GM18526 (cell line): ENCODE measurements around the gene EEF2KMT.

Source experiments
- POLR2A ChIP-seq: IDR thresholded peaks from 3 replicates; pipeline ENCODE4 v1.6.1; 2011; ENCODE audit not compliant: insufficient read length; ENCODE audit errors: extremely low read depth

EEF2KMT gene

DNA sequence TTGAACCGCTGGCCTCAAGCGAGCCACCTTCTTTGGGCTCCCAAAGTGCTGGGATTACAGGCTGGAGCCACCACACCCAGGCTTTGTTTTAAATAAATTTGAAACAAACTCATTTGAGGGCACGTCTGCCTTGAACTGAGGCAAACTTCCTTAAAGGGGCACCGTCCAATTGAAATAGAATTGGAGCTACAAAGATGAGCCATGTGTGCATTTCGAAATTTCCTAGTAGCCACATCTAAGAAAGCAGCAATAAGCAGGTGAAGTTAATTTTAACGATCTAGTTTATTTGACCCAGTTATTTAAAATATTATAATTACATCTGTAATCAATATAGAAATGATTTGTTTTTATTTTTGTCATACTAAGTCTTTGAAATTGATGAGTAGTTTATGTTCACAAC, 31.1 kb downstream of the EEF2KMT start:
- no peak for TF ChIP-seq POLR2A

DNA sequence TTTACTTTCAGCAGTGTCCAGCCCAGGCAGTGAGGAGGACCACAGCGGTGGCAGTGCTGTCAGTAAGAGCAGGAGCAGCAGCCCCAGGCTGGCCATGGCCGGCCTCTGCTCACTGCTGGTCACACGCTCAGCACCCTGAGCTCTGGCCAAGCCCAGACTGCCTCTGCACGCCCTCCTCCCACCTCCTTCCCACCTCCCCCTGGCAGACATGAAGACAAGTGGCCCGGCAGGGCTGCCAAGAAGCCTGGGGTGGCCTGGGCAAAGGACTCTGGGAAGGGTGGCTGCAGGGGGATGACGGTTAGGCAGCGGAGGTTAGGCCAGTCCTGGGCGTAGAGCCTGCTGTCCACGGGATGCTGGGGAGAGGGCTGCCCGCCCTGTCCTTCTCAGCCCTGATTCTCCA, 31.8 kb downstream of the EEF2KMT start, which contains the start of gene C16orf89:
TSS of gene C16orf89 (minus strand) at position 144 of the 400 bp plus-strand sequence. CDS start at position 96, 48 bp downstream.
- no peak for TF ChIP-seq POLR2A

DNA sequence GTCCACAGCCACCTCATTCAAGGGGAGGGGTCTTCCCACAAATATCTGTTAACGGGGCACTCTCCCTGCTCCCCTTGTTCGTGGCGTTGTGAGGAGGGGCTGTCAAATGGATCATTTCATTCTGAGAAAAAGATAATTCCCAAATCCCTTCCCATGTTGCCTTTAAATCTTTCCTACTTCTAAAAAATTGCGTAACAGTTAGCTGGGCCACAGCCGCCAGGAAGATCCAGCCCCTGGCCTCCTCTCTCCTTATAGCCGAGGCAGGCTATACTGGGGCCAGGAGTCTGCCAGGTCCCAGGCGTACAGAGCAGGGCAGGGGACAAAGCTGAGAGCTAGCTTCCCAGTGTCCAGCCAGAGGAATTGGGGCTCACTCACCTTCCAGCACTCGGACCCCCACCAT, 32.3 kb downstream of the EEF2KMT start:
- no peak for TF ChIP-seq POLR2A

DNA sequence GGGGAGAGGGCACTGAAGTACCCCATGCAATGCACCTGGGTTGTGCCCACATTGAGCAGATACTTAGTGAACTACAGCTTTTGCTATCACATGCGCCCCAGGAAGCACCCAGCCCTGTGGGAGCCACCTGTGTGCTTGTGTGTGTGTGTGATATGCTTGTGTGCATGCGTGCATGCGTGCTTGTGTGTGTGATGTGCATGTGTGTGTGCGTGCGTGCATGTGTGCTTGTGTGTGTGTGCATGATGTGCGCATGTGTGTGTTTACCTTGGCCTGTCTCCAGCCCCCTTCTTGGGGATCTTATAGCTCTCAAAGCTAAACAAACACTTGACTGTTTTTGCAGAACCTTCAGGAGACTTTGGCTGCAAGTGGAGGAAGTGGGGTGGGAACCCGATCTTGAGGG, 32.7 kb downstream of the EEF2KMT start:
- TF ChIP-seq POLR2A, result no peak

GRCh38 chr16:5062790-5063765, 34.5 kb downstream of the EEF2KMT start:
- TF ChIP-seq POLR2A, result no peak

GRCh38 chr16:5062051-5062450, 35.5 kb downstream of the EEF2KMT start:
- no peak for TF ChIP-seq POLR2A

GRCh38 chr16:5060073-5060641, 37.4 kb downstream of the EEF2KMT start:
- TF ChIP-seq POLR2A, result no peak

GRCh38 chr16:5059386-5060072, 38.1 kb downstream of the EEF2KMT start:
- TF ChIP-seq POLR2A, result no peak

DNA sequence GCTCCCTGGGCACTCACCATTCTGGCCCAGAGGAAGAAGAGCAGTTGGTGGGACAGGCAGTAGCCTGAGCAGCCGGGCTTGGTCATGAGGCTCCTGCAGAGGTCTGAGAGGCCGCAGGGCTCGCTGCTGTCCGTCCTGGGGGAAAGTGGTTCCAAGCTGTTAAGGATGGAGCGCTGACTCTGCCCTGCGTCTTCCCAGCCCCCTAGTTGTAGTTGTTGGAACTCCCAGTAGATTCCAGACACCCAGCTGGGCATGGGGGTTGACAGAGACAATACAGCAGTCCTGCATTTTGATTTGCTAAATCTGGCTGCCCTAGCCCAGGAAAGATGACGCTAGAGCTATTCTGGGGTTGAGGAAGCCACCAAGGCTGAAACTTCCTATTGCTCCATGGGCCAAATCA, 39.1 kb downstream of the EEF2KMT start:
- no peak for TF ChIP-seq POLR2A

DNA sequence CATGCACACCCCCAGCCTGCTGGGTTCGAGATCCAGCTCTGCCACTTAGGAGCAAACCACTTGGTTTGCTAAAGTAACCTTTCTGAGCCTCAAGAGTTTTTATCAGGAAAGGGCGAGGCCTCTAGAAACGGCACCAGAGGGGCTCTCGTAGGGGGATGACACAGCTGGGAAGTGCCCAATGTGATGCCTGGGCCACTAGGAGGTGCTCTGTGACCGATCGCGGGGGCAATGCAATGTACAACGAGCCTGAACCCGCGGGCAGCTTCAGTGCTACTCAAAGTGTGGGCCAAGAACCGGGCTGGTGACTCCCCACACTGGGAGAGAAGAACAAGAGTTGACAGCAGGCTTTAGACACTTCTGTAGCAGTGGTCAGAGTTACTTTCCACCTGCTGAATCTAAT, 41.2 kb downstream of the EEF2KMT start:
- no peak for TF ChIP-seq POLR2A

- TF ChIP-seq POLR2A, result no peak
Measured at GRCh38 chr16:5054876-5055865, 42.4 kb downstream of the EEF2KMT start.

- TF ChIP-seq POLR2A, result no peak
Measured at GRCh38 chr16:5046914-5047313, 50.7 kb downstream of the EEF2KMT start.

GRCh38 chr16:5045499-5046115, 52.0 kb downstream of the EEF2KMT start:
- TF ChIP-seq POLR2A, result no peak

- TF ChIP-seq POLR2A, result no peak
Measured at GRCh38 chr16:5044011-5044540, 53.5 kb downstream of the EEF2KMT start.
